ENCODE measurements around the gene IFNA8.
"Not testable (repeated sequence)": the region's sequence is repeated elsewhere in the genome, so short reads cannot be mapped to it uniquely, and the experiment has no call there.

The IFNA8 gene

DNA sequence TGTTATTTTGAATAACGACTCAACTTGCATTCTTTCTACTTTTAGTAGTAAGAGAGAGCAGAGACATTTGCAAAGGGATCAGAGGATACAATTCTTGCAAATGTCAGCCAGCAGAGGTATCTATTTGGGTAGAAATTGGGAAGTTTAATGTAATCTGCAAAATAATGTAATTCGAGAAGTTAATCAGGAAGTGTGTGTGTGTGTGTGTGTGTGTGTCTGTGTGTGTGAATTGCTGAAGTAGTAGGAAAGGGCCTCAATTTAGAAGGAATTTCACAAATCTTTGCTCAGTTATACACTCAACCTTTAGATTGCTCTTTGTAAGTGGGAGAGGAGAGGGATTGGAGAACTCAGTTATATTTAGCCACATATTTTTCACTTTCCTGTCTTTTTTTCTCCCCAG is 20.3 kb downstream of the IFNA8 start:
- no peak for DNase-seq

DNA sequence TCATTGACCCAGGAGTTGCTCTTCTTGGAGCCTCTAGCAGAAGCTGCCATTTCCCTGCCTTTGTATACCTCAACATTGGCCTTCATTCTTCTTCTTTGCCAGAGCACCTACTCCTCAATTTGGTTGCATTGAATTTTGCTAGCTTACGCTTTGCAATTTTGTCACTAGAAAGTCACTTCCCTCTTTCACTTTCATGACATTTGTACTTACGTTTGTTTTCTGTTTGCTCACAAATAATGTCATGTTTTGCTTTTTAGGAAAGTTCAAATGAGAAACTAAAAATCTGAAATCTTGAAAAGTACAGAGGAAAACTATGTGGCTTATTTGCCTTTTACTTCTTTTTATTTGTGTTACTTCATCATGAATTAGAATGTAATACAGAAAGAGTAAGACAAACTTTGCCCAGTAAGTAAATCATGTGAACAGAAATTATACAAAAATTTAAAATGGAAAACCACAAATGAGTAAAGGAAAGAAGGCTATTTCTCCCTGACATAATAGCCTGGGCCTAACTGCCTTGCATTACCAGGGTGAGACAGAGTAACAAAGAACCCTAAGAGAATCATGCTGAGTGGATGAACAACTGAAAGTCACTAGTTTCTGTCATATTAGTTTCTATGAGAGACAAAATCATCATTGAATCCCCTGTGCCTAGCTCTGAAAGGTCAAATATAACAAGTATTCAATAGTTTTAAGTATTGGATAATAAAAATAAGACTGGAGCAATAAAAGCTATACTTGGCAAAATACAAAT is 23.9 kb downstream of the IFNA8 start:
- no peak for DNase-seq

DNA sequence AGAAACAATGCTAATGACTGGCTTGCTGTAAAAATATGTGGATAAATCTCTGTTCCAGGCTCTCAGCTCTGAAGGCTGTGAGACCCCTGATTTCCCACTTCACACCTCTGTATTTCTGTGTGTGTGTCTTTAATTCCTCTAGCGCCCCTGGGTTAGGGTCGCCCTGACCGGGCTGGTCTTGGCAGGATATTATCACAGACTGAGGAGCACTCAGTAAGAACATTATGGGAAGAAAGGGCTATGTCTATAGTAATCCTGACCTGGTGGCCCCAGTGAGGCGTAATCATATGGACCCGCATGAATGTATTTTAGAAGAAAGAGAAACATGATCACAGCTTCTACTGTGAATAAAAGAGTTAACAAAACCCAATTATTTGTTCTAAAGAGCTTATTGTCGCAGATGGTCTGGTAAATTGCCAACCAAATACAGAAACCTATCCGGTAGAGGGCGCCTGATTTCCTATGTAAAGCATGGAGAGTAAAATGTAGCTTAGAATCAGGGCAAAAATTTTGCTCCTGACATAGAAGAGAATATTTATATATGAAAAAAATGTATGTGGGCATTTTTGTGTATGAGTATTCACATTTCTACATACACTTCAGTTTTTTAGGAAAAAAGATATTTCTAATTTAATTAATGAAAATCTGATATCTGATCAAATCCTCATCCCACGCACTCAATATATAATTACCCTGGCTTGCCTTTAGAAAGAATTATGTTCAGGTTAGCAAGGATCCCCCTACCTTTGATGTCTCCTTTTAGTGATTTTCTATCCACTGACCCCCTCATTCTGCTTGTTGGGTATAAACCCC is 25.5 kb downstream of the IFNA8 start:
- DNase-seq, result peak; percentile 34 to 85

DNA sequence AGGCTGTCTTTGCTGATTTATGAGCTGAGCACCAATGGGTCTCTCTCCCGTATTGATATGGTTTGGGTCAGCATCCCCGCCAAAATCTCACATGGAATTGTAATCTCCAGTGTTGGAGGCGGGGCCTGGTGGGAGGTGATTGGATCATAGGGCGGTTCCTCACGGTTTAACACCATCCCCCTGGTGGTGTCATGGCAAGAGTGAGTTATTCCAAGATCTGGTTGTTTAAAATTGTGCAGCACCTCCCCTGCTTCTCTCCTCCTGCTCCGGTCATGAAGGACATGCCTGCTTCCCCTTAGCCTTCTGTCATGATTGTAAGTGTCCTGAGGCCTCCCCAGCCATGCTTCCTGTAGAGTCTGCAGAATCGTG is 26.1 kb downstream of the IFNA8 start:
- not testable (repeated sequence) for DNase-seq

DNA sequence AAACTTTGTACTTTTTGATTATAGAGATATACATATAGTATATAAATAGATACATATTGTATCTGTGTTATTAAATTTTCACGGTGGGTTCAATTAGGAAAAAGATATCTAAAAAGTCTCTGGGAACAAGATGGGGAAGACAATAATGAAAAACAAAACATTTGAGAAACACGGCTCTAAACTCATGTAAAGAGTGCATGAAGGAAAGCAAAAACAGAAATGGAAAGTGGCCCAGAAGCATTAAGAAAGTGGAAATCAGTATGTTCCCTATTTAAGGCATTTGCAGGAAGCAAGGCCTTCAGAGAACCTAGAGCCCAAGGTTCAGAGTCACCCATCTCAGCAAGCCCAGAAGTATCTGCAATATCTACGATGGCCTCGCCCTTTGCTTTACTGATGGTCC is 31.2 kb downstream of the IFNA8 start, which contains the start of gene IFNA1:
IFNA1 (plus strand) TSS at position 301 of the 400 bp plus-strand sequence; CDS start at position 370, 69 bp downstream.
- DNase-seq, result no peak

DNA sequence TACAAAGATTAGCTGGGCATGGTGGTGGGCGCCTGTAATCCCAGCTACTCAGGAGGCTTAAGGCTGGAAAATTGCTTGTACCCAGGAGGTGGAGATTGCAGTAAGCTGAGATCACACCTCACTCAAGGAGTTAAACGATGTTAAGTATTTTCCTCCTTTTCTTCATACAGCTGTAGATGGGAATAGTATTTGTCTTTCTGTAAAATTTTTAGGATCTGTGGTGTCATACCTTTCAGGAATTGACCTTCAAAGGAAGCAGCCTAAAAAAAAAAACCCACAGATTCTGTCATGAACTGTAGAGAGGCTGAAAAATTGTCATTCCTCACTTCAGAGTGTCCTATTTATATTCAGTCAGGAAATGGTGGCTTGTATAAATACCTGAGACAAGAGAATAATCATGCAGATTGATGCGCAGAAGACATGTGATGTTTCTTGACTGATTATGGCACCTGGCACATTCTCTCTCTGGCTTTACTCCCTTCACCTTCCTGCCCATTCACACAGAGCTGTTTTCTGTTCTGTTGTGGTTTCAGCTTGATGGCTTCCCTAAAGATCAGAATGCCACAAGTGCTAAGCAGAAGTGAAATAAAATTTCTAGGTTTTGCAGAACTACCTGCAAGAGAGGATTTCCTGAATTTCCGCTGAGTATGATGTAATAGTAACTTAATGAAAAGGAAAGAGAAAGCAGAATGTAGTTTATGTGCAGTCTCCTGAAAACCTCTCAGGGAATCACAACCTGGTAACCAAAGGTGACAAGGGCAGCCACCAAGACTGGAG is 35.1 kb downstream of the IFNA8 start:
- DNase-seq, result no peak

DNA sequence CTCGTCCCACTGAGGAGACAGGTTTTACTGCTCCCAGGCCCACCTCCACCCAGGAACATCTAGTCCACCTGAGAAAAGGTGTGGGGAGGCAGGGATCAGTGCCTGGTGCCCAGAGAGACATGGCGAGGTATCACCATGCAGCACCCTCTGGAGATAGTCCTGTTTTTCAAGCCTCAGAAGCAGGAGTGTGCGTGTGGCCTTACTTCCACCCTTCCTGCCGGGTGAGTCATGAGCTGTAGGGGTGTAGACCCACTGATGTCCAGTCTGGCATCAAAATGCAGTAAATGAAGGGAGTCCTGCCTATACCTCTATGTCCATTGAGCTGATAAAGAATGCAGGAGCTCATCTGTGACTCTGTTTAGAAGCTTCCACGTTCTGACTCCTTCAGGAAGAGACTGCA is 40.4 kb downstream of the IFNA8 start:
- DNase-seq, result not testable (repeated sequence)

DNA sequence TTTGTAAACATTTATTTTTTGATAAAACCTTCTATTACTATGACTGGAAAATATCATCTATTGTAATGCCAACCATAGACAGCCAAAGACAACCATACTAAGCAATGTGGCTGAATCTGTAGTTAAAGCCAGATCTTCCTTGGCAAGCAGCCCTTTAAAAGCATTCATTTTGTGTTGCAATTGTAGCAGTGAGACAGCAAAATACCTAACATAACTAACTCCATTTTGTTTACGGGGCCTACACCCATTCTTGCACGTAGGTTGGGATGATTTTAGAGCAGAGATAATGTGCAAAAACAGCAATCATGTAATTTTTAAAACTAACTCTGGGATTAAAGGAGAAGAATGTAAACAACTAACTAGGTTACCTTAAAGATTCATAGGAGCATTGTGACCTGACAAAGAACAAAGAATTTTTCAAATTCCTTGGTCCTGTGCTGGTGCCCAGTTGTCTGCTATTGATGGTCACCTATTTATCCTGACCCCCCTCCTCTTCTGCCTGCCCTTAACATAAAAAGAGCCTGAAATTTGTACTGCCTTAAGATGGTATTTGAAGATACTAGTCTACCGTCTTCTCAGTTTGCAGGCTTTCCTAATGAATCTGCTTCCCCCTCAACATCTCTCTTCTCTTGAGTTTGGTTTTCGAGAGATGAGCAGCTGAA is 41.9 kb downstream of the IFNA8 start:
- no peak for DNase-seq

DNA sequence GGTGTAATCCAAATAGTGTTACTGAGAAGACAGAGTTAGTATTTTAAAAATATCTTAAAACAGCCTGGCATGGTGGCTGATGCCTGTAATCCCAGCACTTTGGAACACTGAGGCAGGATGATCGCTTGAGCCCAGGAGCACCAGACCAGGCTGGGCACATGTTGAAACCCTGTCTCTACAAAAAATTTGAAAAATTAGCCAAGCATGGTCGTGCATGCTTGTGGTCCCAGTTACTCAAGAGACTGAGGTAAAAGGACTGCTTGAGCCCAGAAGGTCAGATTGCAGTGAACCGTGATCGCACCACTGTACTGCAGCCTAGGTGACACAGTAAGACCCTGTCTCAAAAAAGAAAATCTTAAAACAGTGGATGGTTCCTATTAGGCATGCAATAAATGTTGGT is 43.8 kb downstream of the IFNA8 start:
- no peak for DNase-seq

DNA sequence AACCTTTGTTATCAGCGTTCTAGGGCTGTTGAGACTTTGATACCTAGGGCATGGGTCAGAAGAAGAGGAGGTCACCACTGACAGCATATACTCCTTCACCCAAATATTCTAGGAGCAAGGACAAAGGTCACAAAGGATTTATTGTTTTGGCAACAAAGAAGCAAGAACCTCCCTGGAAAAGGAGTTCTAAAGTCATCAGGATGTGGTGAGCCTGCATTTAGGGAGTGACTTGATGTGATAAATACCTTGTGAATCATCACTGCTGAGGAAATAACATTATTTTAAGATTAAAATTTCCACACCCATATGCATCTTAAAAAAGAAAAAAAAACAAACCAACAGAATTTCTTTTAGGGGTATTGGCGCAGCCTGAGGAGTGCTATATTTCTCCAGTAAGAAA is 45.2 kb downstream of the IFNA8 start:
- DNase-seq, result no peak

DNA sequence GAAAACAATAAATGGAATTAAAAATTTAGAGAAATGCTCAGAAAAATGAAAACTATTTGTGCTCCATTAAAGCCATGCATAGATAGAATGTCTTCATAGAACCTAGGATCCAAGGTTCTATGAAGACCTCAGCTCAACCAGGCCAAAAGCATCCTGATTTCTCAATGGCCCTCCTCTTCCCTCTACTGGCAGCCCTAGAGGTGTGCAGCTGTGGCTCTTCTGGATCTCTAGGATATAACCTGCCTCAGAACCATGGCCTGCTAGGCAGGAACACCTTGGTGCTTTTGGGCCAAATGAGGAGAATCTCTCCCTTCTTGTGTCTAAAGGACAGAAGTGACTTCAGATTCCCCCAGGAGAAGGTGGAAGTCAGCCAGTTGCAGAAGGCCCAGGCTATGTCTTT is 46.4 kb downstream of the IFNA8 start:
- DNase-seq, result peak; percentile 2 to 13

Data from NCI-H446 (cell line).